Osteocyte (in vitro differentiated cells): ENCODE measurements around the gene ARV1. TPM values are rescaled to one million over a fixed set of nuclear protein-coding genes. Genes with fewer than 3 reads are reported as not detected.

Source experiments
- DNase-seq: peaks from one replicate; pipeline ENCODE4 v3.0.0; 2021; ENCODE audit warnings: mixed read lengths; ENCODE audit not compliant: unreplicated experiment; ENCODE audit errors: extremely low spot score
- H3K27ac Mint-ChIP-seq: one replicate; pipeline ENCODE4 v1.8.0; 2021; ENCODE audit warnings: mild to moderate bottlenecking, mixed read lengths; ENCODE audit not compliant: unreplicated experiment
- H3K27me3 Mint-ChIP-seq: one replicate; pipeline ENCODE4 v1.8.0; 2021; ENCODE audit warnings: mixed read lengths; ENCODE audit not compliant: unreplicated experiment
- H3K36me3 Mint-ChIP-seq: one replicate; pipeline ENCODE4 v1.8.0; 2021; ENCODE audit warnings: mixed read lengths; ENCODE audit not compliant: unreplicated experiment
- H3K4me1 Mint-ChIP-seq: one replicate; pipeline ENCODE4 v1.8.0; 2021; ENCODE audit warnings: mixed read lengths; ENCODE audit not compliant: unreplicated experiment
- H3K4me3 Mint-ChIP-seq: one replicate; pipeline ENCODE4 v1.8.0; 2021; ENCODE audit warnings: mild to moderate bottlenecking, moderate library complexity, mixed read lengths; ENCODE audit not compliant: unreplicated experiment
- H3K9me3 Mint-ChIP-seq: one replicate; pipeline ENCODE4 v1.8.0; 2021; ENCODE audit warnings: mixed read lengths; ENCODE audit not compliant: unreplicated experiment
- CTCF ChIP-seq: fragments of 200-600 bp; sonication (generic); IDR thresholded peaks from 2 replicates; pipeline ENCODE4 v1.5.0; 2021; ENCODE audit warnings: antibody characterized with exemption, mild to moderate bottlenecking, moderate library complexity
- total RNA-seq: library from RNA; stranded (reverse); gene quantifications from 2 replicates; pipeline ENCODE4 v1.2.1, GENCODE V29; 2021

ARV1 gene
- total RNA-seq, 1 donor from 2014 or later: 16.2 TPM

- no peak for DNase-seq
- Mint-ChIP-seq H3K4me1 (peaks cover 9% of the 10 kb centered on the region), H3K36me3 (peaks cover 3% of the 10 kb centered on the region), H3K27ac (no peak overlapping the region), H3K27me3 (no peaks in the 10 kb centered on the region), H3K9me3 (no peaks in the 10 kb centered on the region), H3K4me3 (no peak overlapping the region)
- no peak for TF ChIP-seq CTCF
Observed at GRCh38 chr1:231032963-231033362, 54.1 kb downstream of the ARV1 start.

GRCh38 chr1:231035799-231036198 is 56.9 kb downstream of the ARV1 start:
- Mint-ChIP-seq H3K9me3 (no peaks in the 10 kb centered on the region), H3K4me3 (no peak overlapping the region), H3K27ac (no peak overlapping the region), H3K4me1 (peaks cover 17% of the 10 kb centered on the region), H3K27me3 (no peaks in the 10 kb centered on the region), H3K36me3 (peaks cover 3% of the 10 kb centered on the region)
- DNase-seq: no peak
- no peak for TF ChIP-seq CTCF

- no peak for TF ChIP-seq CTCF
- Mint-ChIP-seq H3K4me3 (no peak overlapping the region), H3K27ac (no peak overlapping the region), H3K27me3 (no peaks in the 10 kb centered on the region), H3K9me3 (no peaks in the 10 kb centered on the region), H3K36me3 (peaks cover 3% of the 10 kb centered on the region), H3K4me1 (peaks cover 21% of the 10 kb centered on the region)
- no peak for DNase-seq
Observed at GRCh38 chr1:231036416-231036815, 57.5 kb downstream of the ARV1 start.

GRCh38 chr1:231037585-231038517 is 59.0 kb downstream of the ARV1 start:
- DNase-seq: no peak
- Mint-ChIP-seq H3K27ac (no peak overlapping the region), H3K27me3 (no peaks in the 10 kb centered on the region), H3K4me3 (peak overlapping the region; percentile 10), H3K9me3 (no peaks in the 10 kb centered on the region), H3K36me3 (peaks cover 3% of the 10 kb centered on the region), H3K4me1 (peaks cover 22% of the 10 kb centered on the region)
- TF ChIP-seq CTCF: no peak

GRCh38 chr1:231039161-231040018 is 60.5 kb downstream of the ARV1 start:
- Mint-ChIP-seq H3K9me3 (no peaks in the 10 kb centered on the region), H3K4me1 (peaks cover 21% of the 10 kb centered on the region), H3K4me3 (peak overlapping the region; percentile 73), H3K27me3 (no peaks in the 10 kb centered on the region), H3K36me3 (peaks cover 1% of the 10 kb centered on the region), H3K27ac (no peak overlapping the region)
- peak; percentile 85 for DNase-seq
- no peak for TF ChIP-seq CTCF
